Measurements from ENCODE around the gene NR1H4.
"Not testable (repeated sequence)": the region's sequence is repeated elsewhere in the genome, so short reads cannot be mapped to it uniquely, and the experiment has no call there.

The NR1H4 gene

DNA sequence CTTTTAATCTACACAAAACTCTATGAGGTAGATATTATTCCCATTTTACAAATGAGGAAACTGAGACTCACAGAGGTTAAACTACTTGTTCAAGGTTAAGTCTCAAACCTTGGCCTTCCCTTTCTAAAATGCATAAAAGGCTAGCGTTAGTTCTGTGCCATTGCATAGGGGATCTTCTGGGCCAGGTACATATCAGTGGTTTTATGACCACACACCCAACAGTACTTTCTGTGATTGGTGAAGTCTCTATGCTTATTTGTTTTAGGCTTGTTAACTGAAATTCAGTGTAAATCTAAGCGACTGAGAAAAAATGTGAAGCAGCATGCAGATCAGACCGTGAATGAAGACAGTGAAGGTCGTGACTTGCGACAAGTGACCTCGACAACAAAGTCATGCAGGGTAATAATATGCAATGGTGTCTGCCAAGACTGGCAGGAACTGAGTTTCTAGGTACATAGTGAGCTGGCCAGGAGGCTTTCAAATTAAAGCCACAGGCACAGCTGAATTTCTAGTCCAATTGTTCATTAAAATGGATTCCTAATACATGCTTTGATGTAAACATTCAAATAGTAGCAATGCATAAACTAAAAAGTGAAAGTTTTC lies 61.1 kb downstream of the NR1H4 start:
- H2AFZ ChIP-seq (ENCODE audit: low read length, unreplicated experiment) = no peak overlapping the region
- peaks cover 86% of the 10 kb centered on the region for H3K27me3 ChIP-seq (ENCODE audit: insufficient read depth, low read length)
- no peaks in the 10 kb centered on the region for H3K4me1 ChIP-seq (ENCODE audit: control insufficient read depth, insufficient read depth, low read length, unreplicated experiment)
- H3K36me3 ChIP-seq (ENCODE audit: insufficient read depth, low read length) = no peaks in the 10 kb centered on the region
- H3K27ac ChIP-seq (ENCODE audit: low read depth, low read length) = no peak overlapping the region
- H3K4me3 ChIP-seq (ENCODE audit: low read depth, low read length) = no peak overlapping the region
- no peaks in the 10 kb centered on the region for H3K79me2 ChIP-seq (ENCODE audit: control insufficient read depth, insufficient read depth, low read length, unreplicated experiment)

- Histone ChIP-seq H3K27me3 (ENCODE audit: insufficient read depth, low read length) (peaks cover 75% of the 10 kb centered on the region), H2AFZ (ENCODE audit: low read length, unreplicated experiment) (no peak overlapping the region), H3K4me3 (ENCODE audit: low read depth, low read length) (no peak overlapping the region), H3K79me2 (ENCODE audit: control insufficient read depth, insufficient read depth, low read length, unreplicated experiment) (no peaks in the 10 kb centered on the region), H3K36me3 (ENCODE audit: insufficient read depth, low read length) (no peaks in the 10 kb centered on the region), H3K4me1 (ENCODE audit: control insufficient read depth, insufficient read depth, low read length, unreplicated experiment) (no peaks in the 10 kb centered on the region), H3K27ac (ENCODE audit: low read depth, low read length) (no peak overlapping the region)
These were observed 65.5 kb downstream of the NR1H4 start for GRCh38 chr12:100539202-100539601.

DNA sequence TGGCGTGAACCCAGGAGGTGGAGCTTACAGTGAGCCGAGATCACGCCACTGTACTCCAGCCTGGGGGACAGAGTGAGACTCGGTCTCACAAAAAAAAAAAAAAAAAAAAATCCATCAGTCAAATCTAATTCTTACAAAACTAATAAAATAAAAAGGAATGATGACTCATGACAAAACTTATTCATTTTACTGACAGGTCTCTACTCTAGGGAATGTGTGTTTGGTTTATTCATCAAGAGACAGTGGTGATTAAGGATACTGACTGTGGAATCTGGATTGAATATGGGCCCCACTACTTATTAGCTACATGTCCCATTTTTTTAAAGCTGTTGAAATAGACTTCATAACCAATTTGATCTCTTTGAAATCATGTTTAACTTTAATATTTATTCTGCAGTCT lies 70.5 kb downstream of the NR1H4 start:
- H3K79me2 ChIP-seq (ENCODE audit: control insufficient read depth, insufficient read depth, low read length, unreplicated experiment) = no peaks in the 10 kb centered on the region
- H2AFZ ChIP-seq (ENCODE audit: low read length, unreplicated experiment) = no peak overlapping the region
- H3K4me3 ChIP-seq (ENCODE audit: low read depth, low read length) = no peak overlapping the region
- H3K36me3 ChIP-seq (ENCODE audit: insufficient read depth, low read length) = no peaks in the 10 kb centered on the region
- peaks cover 5% of the 10 kb centered on the region for H3K4me1 ChIP-seq (ENCODE audit: control insufficient read depth, insufficient read depth, low read length, unreplicated experiment)
- no peak overlapping the region for H3K27ac ChIP-seq (ENCODE audit: low read depth, low read length)
- H3K27me3 ChIP-seq (ENCODE audit: insufficient read depth, low read length) = peaks cover 52% of the 10 kb centered on the region

GRCh38 chr12:100545092-100545491 lies 71.4 kb downstream of the NR1H4 start:
- Histone ChIP-seq H3K4me1 (ENCODE audit: control insufficient read depth, insufficient read depth, low read length, unreplicated experiment) (peaks cover 5% of the 10 kb centered on the region), H3K36me3 (ENCODE audit: insufficient read depth, low read length) (no peaks in the 10 kb centered on the region), H3K27ac (ENCODE audit: low read depth, low read length) (no peak overlapping the region), H3K27me3 (ENCODE audit: insufficient read depth, low read length) (peaks cover 46% of the 10 kb centered on the region), H3K79me2 (ENCODE audit: control insufficient read depth, insufficient read depth, low read length, unreplicated experiment) (no peaks in the 10 kb centered on the region), H3K4me3 (ENCODE audit: low read depth, low read length) (no peak overlapping the region), H2AFZ (ENCODE audit: low read length, unreplicated experiment) (no peak overlapping the region)

GRCh38 chr12:100553936-100554335 lies 80.3 kb downstream of the NR1H4 start:
- peaks cover 6% of the 10 kb centered on the region for H3K27me3 ChIP-seq (ENCODE audit: insufficient read depth, low read length)
- H3K4me3 ChIP-seq (ENCODE audit: low read depth, low read length) = no peak overlapping the region
- no peak overlapping the region for H2AFZ ChIP-seq (ENCODE audit: low read length, unreplicated experiment)
- H3K36me3 ChIP-seq (ENCODE audit: insufficient read depth, low read length) = no peaks in the 10 kb centered on the region
- no peaks in the 10 kb centered on the region for H3K79me2 ChIP-seq (ENCODE audit: control insufficient read depth, insufficient read depth, low read length, unreplicated experiment)
- H3K27ac ChIP-seq (ENCODE audit: low read depth, low read length) = no peak overlapping the region
- H3K4me1 ChIP-seq (ENCODE audit: control insufficient read depth, insufficient read depth, low read length, unreplicated experiment) = no peaks in the 10 kb centered on the region

- Histone ChIP-seq H2AFZ (ENCODE audit: low read length, unreplicated experiment) (no peak overlapping the region), H3K4me3 (ENCODE audit: low read depth, low read length) (no peak overlapping the region)
These were observed 81.0 kb downstream of the NR1H4 start for GRCh38 chr12:100554608-100555077.

GRCh38 chr12:100555722-100556121 lies 82.1 kb downstream of the NR1H4 start:
- Histone ChIP-seq H2AFZ (ENCODE audit: low read length, unreplicated experiment) (no peak overlapping the region), H3K27ac (ENCODE audit: low read depth, low read length) (no peak overlapping the region), H3K27me3 (ENCODE audit: insufficient read depth, low read length) (no peaks in the 10 kb centered on the region), H3K4me1 (ENCODE audit: control insufficient read depth, insufficient read depth, low read length, unreplicated experiment) (no peaks in the 10 kb centered on the region), H3K36me3 (ENCODE audit: insufficient read depth, low read length) (no peaks in the 10 kb centered on the region), H3K79me2 (ENCODE audit: control insufficient read depth, insufficient read depth, low read length, unreplicated experiment) (no peaks in the 10 kb centered on the region), H3K4me3 (ENCODE audit: low read depth, low read length) (no peak overlapping the region)

More at GRCh38 chr12:100554608-100555077, 81.0 kb downstream of the NR1H4 start:
- no peaks in the 10 kb centered on the region for H3K79me2 ChIP-seq (ENCODE audit: control insufficient read depth, insufficient read depth, low read length, unreplicated experiment)
- no peaks in the 10 kb centered on the region for H3K4me1 ChIP-seq (ENCODE audit: control insufficient read depth, insufficient read depth, low read length, unreplicated experiment)
- H3K36me3 ChIP-seq (ENCODE audit: insufficient read depth, low read length) = no peaks in the 10 kb centered on the region
- H3K27me3 ChIP-seq (ENCODE audit: insufficient read depth, low read length) = no peaks in the 10 kb centered on the region; the same call in 1 of the 2 replicates
- H3K27ac ChIP-seq (ENCODE audit: low read depth, low read length) = no peak overlapping the region

GRCh38 chr12:100557357-100557756 lies 83.7 kb downstream of the NR1H4 start:
- H3K4me3 ChIP-seq (ENCODE audit: low read depth, low read length) = no peak overlapping the region
- H3K79me2 ChIP-seq (ENCODE audit: control insufficient read depth, insufficient read depth, low read length, unreplicated experiment) = no peaks in the 10 kb centered on the region
- H3K4me1 ChIP-seq (ENCODE audit: control insufficient read depth, insufficient read depth, low read length, unreplicated experiment) = no peaks in the 10 kb centered on the region
- H3K27me3 ChIP-seq (ENCODE audit: insufficient read depth, low read length) = no peaks in the 10 kb centered on the region
- H3K36me3 ChIP-seq (ENCODE audit: insufficient read depth, low read length) = no peaks in the 10 kb centered on the region
- H2AFZ ChIP-seq (ENCODE audit: low read length, unreplicated experiment) = no peak overlapping the region
- no peak overlapping the region for H3K27ac ChIP-seq (ENCODE audit: low read depth, low read length)

- H3K79me2 ChIP-seq (ENCODE audit: control insufficient read depth, insufficient read depth, low read length, unreplicated experiment); H2AFZ ChIP-seq (ENCODE audit: low read length, unreplicated experiment); H3K36me3 ChIP-seq (ENCODE audit: insufficient read depth, low read length); H3K4me1 ChIP-seq (ENCODE audit: control insufficient read depth, insufficient read depth, low read length, unreplicated experiment); H3K4me3 ChIP-seq (ENCODE audit: low read depth, low read length); H3K27ac ChIP-seq (ENCODE audit: low read depth, low read length): not testable (repeated sequence)
- H3K27me3 ChIP-seq (ENCODE audit: insufficient read depth, low read length) = peaks cover 11% of the 10 kb centered on the region; the same call in 1 of the 2 replicates
These were observed 85.6 kb downstream of the NR1H4 start for GRCh38 chr12:100559261-100559660.

DNA sequence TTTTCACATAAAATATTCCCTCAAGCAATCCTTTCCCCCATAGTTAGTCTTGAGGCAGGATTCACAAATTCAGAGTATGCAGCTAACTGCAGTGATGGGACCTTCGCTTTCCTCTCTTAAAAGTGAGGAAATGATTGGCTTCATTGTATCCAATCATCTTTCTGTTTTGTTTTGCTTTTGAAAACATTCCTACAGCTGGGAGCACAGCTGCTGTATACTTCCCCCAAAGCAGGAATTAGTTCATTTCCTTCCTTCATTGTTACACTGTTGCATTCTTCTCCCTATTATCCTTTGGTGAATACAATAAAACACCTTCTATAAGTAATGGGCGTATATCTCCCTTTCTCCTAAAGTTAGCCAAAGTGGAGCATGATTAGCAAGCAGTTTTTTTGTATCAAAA lies 90.4 kb downstream of the NR1H4 start:
- Histone ChIP-seq H3K27me3 (ENCODE audit: insufficient read depth, low read length) (peaks cover 13% of the 10 kb centered on the region; the same call in 1 of the 2 replicates), H3K4me3 (ENCODE audit: low read depth, low read length) (no peak overlapping the region), H3K4me1 (ENCODE audit: control insufficient read depth, insufficient read depth, low read length, unreplicated experiment) (peaks cover 6% of the 10 kb centered on the region), H3K79me2 (ENCODE audit: control insufficient read depth, insufficient read depth, low read length, unreplicated experiment) (no peaks in the 10 kb centered on the region), H3K27ac (ENCODE audit: low read depth, low read length) (no peak overlapping the region), H3K36me3 (ENCODE audit: insufficient read depth, low read length) (no peaks in the 10 kb centered on the region), H2AFZ (ENCODE audit: low read length, unreplicated experiment) (no peak overlapping the region)

DNA sequence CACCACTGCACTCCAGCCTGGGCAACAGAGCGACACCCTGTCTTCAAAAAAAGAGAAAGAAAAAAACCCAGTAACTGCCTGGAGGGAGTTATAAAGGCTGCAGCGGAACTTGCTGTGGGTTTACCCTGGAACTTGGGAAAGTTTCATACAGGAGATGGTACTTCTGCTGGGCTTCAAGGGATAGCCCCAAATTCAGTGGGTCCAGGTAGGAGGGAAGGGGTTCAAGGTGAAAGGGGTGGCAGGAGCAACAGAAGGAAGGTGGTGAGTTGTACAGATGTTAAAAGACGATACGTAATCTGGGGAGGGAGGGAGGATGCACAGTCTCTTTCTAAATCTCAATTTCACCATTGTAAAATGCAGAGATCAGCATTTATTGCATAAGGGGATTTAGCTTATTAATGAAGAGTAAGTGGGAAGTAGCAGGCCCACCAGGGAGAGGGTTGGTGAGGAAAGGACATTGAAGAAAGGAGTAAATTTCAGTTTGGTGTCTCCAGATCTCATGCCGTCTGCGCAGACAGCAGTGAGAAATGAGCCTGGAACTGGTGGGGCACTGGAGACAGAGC lies 91.3 kb downstream of the NR1H4 start:
- H3K27me3 ChIP-seq (ENCODE audit: insufficient read depth, low read length) = peaks cover 13% of the 10 kb centered on the region; the same call in 1 of the 2 replicates
- no peak overlapping the region for H2AFZ ChIP-seq (ENCODE audit: low read length, unreplicated experiment)
- H3K27ac ChIP-seq (ENCODE audit: low read depth, low read length) = no peak overlapping the region
- H3K4me1 ChIP-seq (ENCODE audit: control insufficient read depth, insufficient read depth, low read length, unreplicated experiment) = peaks cover 6% of the 10 kb centered on the region
- H3K36me3 ChIP-seq (ENCODE audit: insufficient read depth, low read length) = no peaks in the 10 kb centered on the region
- H3K4me3 ChIP-seq (ENCODE audit: low read depth, low read length) = no peak overlapping the region
- H3K79me2 ChIP-seq (ENCODE audit: control insufficient read depth, insufficient read depth, low read length, unreplicated experiment) = no peaks in the 10 kb centered on the region

Data from ACC112 (cell line).